MM.1S (cell line): ENCODE data around the gene ZNF174.

Source experiments
- CTCF ChIP-seq: fragments of 300-600 bp; sonication (generic); IDR thresholded peaks from 2 replicates; pipeline ENCODE4 v1.5.1; 2016; ENCODE audit warnings: antibody characterized with exemption, low read length, mixed read lengths
- EZH2 ChIP-seq: fragments of 300-600 bp; sonication (generic); optimal IDR thresholded peaks from 2 replicates; pipeline ENCODE3; 2017; ENCODE audit warnings: low read depth, mild to moderate bottlenecking, antibody characterized with exemption, low read length, mixed read lengths

GRCh38 chr16:3434373-3434772 is 33.4 kb downstream of the ZNF174 start:
- TF ChIP-seq CTCF (no peak), EZH2 (no peak)
